Activated CD4-positive, alpha-beta T cell treated with anti-CD3 and anti-CD28 coated beads for 36 hours (primary cell): ENCODE results near the gene MAG. TPM values are rescaled to one million over a fixed set of nuclear protein-coding genes. Genes with fewer than 3 reads are reported as not detected.
"Not testable (repeated sequence)": the region's sequence is repeated elsewhere in the genome, so short reads cannot be mapped to it uniquely, and the experiment has no call there.

Source experiments
- ATAC-seq: fragments of 200-7000 bp; cut with Tn5 transposase; one replicate; pipeline ENCODE4 v1.10.0; 2021; ENCODE audit warnings: mild to moderate bottlenecking, moderate library complexity
- CTCF ChIA-PET: fragments of 350-600 bp; sonication (Branson Sonifier 250); formaldehyde crosslinking; loops from one replicate; lab custom pipeline; 2021; ENCODE audit warnings: antibody characterized with exemption; lab: Charles Lee
- POLR2A ChIA-PET: fragments of 350-600 bp; sonication (Branson Sonifier 250); formaldehyde crosslinking; loops from one replicate; lab custom pipeline; 2021; ENCODE audit warnings: antibody characterized with exemption, inconsistent platforms; lab: Charles Lee
- DNase-seq: peaks from one replicate; pipeline ENCODE4 v3.0.0-alpha.2; 2020
- H3K27ac Mint-ChIP-seq: one replicate; pipeline ENCODE4 v1.8.0; 2021; ENCODE audit warnings: mixed read lengths
- H3K27me3 Mint-ChIP-seq: one replicate; pipeline ENCODE4 v1.8.0; 2021; ENCODE audit warnings: mixed read lengths
- H3K36me3 Mint-ChIP-seq: one replicate; pipeline ENCODE4 v1.8.0; 2021; ENCODE audit warnings: low read depth, mixed read lengths
- H3K4me1 Mint-ChIP-seq: one replicate; pipeline ENCODE4 v1.8.0; 2021; ENCODE audit warnings: mixed read lengths
- H3K4me3 Mint-ChIP-seq: one replicate; pipeline ENCODE4 v1.8.0; 2021; ENCODE audit warnings: mild to moderate bottlenecking, moderate library complexity, mixed read lengths
- H3K9me3 Mint-ChIP-seq: one replicate; pipeline ENCODE4 v1.8.0; 2021; ENCODE audit warnings: low read depth, mixed read lengths
- intact Hi-C, 2 experiments: fragments of 100-400 bp; cut with DNase I in 1 of 2; cut with micrococcal nuclease in 1 of 2; formaldehyde crosslinking; loops; one replicate each; pipeline versions ENCODE4 v1.14.2 to v1.15.1; 2022 to 2024; cut with DNase I, micrococcal nuclease
- total RNA-seq, 2 experiments: library from RNA; stranded (reverse); gene quantifications; one replicate each; pipeline ENCODE4 v1.2.3, GENCODE V29; 2021

MAG gene
- total RNA-seq, 2 experiments from 2014 or later, result 0.19 to 0.34 TPM

DNA sequence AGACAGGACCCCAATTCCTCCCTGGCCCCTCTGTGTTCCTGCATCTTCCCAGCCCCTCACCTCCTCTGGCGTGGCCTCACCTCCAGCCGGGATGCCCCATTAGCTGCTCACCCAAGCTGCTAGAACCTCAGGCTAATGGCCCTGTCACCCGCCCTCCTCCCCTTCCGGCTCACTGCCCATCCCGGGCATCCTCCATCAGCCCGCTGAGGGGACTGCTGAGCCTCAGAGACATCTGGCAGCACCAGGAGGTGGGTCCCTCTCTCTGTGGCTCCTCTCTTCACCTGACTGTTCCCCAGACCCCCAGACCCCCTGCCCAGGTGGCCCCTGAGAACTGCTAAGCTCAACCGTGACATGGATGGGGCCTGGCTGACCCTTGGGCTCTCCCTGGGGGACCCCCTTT lies 58.6 kb downstream of the MAG start:
- ATAC-seq, result no peak
- H3K27ac Mint-ChIP-seq, result peak overlapping the region; percentile 8

DNA sequence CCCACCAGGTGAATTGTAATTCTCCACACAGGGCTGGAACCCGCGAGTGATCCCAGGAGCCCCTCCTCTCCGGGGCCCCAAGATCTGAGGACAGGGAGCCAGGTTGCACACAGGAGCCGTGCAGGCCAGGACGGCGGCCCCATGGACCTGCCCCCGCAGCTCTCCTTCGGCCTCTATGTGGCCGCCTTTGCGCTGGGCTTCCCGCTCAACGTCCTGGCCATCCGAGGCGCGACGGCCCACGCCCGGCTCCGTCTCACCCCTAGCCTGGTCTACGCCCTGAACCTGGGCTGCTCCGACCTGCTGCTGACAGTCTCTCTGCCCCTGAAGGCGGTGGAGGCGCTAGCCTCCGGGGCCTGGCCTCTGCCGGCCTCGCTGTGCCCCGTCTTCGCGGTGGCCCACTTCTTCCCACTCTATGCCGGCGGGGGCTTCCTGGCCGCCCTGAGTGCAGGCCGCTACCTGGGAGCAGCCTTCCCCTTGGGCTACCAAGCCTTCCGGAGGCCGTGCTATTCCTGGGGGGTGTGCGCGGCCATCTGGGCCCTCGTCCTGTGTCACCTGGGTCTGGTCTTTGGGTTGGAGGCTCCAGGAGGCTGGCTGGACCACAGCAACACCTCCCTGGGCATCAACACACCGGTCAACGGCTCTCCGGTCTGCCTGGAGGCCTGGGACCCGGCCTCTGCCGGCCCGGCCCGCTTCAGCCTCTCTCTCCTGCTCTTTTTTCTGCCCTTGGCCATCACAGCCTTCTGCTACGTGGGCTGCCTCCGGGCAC lies 59.6 kb downstream of the MAG start:
- Mint-ChIP-seq H3K27ac (no peak overlapping the region), H3K4me3 (no peak overlapping the region), H3K27me3 (no peaks in the 10 kb centered on the region), H3K4me1 (peaks cover 30% of the 10 kb centered on the region), H3K36me3 (no peaks in the 10 kb centered on the region), H3K9me3 (no peaks in the 10 kb centered on the region)
- CTCF ChIA-PET, result interaction anchor here (0.6 to 4.5 kb wide), 4 partner anchors 118 to 143 kb away, joined by 4 to 54 read pairs (median 5); no protein-coding TSS in a partner anchor
- POLR2A ChIA-PET, result no interaction called here
- DNase-seq (no peak), ATAC-seq (no peak)
- intact Hi-C loops, result loop anchor here (1.0 to 5.0 kb wide), 4 partner anchors 117 to 261 kb away; partner anchors contain the start of gene HAUS5 (in 1 of the 2)

More for the DNA sequence above, 58.6 kb downstream of the MAG start:
- DNase-seq, result no peak
- POLR2A ChIA-PET, result no interaction called here
- no peak overlapping the region for H3K4me3 Mint-ChIP-seq
- intact Hi-C loops, result loop anchor here in 1 of 2 experiments (5.0 kb wide), 2 partner anchors 242 to 262 kb away; partner anchors contain the start of gene HAUS5
- no peaks in the 10 kb centered on the region for H3K36me3 Mint-ChIP-seq
- H3K27me3 Mint-ChIP-seq, result peaks cover 2% of the 10 kb centered on the region
- no peaks in the 10 kb centered on the region for H3K9me3 Mint-ChIP-seq
- peaks cover 40% of the 10 kb centered on the region for H3K4me1 Mint-ChIP-seq
- CTCF ChIA-PET, result interaction anchor here (1.9 kb wide), 1 partner anchor 144 kb away, joined by 5 read pairs; no protein-coding TSS in a partner anchor

DNA sequence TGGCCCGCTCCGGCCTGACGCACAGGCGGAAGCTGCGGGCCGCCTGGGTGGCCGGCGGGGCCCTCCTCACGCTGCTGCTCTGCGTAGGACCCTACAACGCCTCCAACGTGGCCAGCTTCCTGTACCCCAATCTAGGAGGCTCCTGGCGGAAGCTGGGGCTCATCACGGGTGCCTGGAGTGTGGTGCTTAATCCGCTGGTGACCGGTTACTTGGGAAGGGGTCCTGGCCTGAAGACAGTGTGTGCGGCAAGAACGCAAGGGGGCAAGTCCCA lies 60.2 kb downstream of the MAG start:
- Mint-ChIP-seq H3K27ac (no peak overlapping the region), H3K27me3 (no peaks in the 10 kb centered on the region), H3K36me3 (no peaks in the 10 kb centered on the region), H3K4me1 (peaks cover 24% of the 10 kb centered on the region), H3K4me3 (no peak overlapping the region), H3K9me3 (no peaks in the 10 kb centered on the region)
- ChIA-PET CTCF (interaction anchor here (0.6 to 4.5 kb wide), 11 partner anchors 10 to 274 kb away, joined by 3 to 54 read pairs (median 7); no protein-coding TSS in a partner anchor), POLR2A (no interaction called here)
- intact Hi-C loops, result loop anchor here (1.0 to 5.0 kb wide), 4 partner anchors 116 to 260 kb away; partner anchors contain the start of gene HAUS5 (in 1 of the 2)
- DNase-seq (no peak), ATAC-seq (no peak)

DNA sequence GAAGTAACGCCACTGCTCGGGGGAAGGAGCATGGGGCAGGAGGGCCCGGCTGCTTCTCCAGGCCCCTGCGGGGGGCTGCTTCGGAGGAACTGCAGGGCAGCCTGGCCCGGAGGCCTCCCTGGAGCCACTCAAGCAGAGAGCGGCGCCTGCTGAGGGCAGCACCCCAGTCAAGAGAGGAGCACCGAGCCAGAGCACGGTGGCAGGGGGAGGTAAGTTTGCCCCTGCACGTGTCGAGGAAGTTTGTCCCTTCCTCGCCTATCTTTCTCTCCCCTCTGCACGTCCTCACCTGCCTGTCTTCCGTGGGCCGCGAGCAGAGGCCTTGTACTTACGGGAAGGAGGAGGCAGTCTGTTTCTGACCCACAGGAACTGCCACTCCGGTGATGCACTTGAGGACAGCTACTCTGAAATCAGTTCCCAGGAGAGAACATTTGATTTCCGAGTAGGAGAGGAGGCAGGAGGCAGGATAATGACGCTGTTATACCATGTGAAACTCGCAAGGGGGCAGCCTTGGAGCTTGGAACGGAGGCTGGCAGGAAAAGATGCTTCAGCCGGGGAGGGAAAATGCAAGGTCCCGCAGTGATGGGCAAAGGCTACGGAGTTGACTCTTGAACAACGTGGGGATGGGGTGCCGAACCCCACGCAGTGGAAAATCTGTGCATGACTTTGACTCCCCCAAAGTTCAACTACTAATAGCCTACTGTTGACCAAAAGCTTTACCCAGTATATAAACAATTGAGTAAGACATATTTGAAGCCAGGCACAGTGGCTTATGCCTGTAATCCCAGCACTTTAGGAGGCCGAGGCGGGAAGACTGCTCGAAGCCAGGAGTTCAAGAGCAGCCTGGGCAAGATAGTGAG lies 60.7 kb downstream of the MAG start:
- peaks cover 24% of the 10 kb centered on the region for H3K4me1 Mint-ChIP-seq
- H3K27ac Mint-ChIP-seq, result peak overlapping the region; percentile 72
- peak; percentile 77 for ATAC-seq
- H3K4me3 Mint-ChIP-seq, result no peak overlapping the region
- POLR2A ChIA-PET, result no interaction called here
- H3K9me3 Mint-ChIP-seq, result no peaks in the 10 kb centered on the region
- no peaks in the 10 kb centered on the region for H3K27me3 Mint-ChIP-seq
- CTCF ChIA-PET, result interaction anchor here (0.6 to 4.5 kb wide), 30 partner anchors 8 to 274 kb away, joined by 3 to 54 read pairs (median 4); no protein-coding TSS in a partner anchor
- peak; percentile 87 for DNase-seq
- intact Hi-C loops, result loop anchor here (1.0 to 5.0 kb wide), 4 partner anchors 116 to 260 kb away; partner anchors contain the start of gene HAUS5 (in 1 of the 2)
- H3K36me3 Mint-ChIP-seq, result no peaks in the 10 kb centered on the region

DNA sequence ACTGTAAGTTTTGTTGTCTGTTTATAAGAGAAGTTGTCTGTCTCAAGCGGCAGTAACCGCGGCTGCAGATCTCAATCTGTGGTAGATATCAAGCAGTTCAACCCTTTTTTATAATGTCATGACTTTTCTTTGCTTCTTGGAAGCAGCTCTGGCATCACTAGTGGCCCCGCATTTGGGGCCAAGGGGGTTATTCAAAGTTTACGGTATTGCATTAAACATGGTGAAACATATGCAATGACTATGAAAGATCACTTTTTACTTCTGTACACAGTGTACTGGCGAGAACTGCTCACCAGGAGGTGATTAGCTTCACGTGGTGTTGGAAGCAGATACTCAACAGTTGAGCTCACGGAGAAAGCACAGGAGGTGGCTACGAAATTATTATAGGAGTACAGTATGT lies 61.7 kb downstream of the MAG start:
- Mint-ChIP-seq H3K9me3 (no peaks in the 10 kb centered on the region), H3K27ac (no peak overlapping the region), H3K4me3 (no peak overlapping the region), H3K27me3 (no peaks in the 10 kb centered on the region), H3K4me1 (peaks cover 22% of the 10 kb centered on the region), H3K36me3 (no peaks in the 10 kb centered on the region)
- ATAC-seq, result no peak
- DNase-seq, result no peak
- CTCF ChIA-PET, result interaction anchor here (0.6 to 4.5 kb wide), 22 partner anchors 7 to 156 kb away, joined by 3 to 54 read pairs (median 4); no protein-coding TSS in a partner anchor
- intact Hi-C loops, result loop anchor here in 1 of 2 experiments (1.0 to 5.0 kb wide), 3 partner anchors 142 to 259 kb away; partner anchors contain the start of gene HAUS5
- POLR2A ChIA-PET, result no interaction called here

DNA sequence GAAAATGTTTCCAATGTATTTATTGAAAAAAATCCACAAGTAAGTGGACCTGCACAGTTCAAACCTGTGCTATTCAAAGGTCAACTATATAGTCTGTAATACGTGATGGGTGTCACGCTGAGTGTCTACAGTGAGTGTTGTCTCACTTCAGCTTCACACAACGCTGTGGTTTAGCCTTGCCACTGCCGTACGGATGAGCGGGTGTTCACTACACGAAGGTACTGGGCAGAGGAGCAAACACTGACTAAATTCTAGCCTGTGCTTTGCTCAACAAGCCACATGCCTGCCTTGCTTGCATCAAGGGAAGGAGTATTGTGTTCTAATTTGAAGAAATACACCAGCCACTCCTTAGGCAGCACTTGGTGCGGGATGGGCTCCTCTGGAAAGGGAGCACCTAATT lies 62.9 kb downstream of the MAG start:
- no peaks in the 10 kb centered on the region for H3K27me3 Mint-ChIP-seq
- no peak overlapping the region for H3K4me3 Mint-ChIP-seq
- H3K9me3 Mint-ChIP-seq, result no peaks in the 10 kb centered on the region
- H3K36me3 Mint-ChIP-seq, result no peaks in the 10 kb centered on the region
- H3K27ac Mint-ChIP-seq, result no peak overlapping the region
- ATAC-seq (no peak), DNase-seq (no peak)
- peaks cover 18% of the 10 kb centered on the region for H3K4me1 Mint-ChIP-seq
- intact Hi-C loops, result loop anchor here in 1 of 2 experiments (5.0 kb wide), 2 partner anchors 237 to 257 kb away; partner anchors contain the start of gene HAUS5
- ChIA-PET CTCF (interaction anchor here (2.6 to 4.5 kb wide), 2 partner anchors 114 to 140 kb away, joined by 34 to 54 read pairs; no protein-coding TSS in a partner anchor), POLR2A (no interaction called here)

DNA sequence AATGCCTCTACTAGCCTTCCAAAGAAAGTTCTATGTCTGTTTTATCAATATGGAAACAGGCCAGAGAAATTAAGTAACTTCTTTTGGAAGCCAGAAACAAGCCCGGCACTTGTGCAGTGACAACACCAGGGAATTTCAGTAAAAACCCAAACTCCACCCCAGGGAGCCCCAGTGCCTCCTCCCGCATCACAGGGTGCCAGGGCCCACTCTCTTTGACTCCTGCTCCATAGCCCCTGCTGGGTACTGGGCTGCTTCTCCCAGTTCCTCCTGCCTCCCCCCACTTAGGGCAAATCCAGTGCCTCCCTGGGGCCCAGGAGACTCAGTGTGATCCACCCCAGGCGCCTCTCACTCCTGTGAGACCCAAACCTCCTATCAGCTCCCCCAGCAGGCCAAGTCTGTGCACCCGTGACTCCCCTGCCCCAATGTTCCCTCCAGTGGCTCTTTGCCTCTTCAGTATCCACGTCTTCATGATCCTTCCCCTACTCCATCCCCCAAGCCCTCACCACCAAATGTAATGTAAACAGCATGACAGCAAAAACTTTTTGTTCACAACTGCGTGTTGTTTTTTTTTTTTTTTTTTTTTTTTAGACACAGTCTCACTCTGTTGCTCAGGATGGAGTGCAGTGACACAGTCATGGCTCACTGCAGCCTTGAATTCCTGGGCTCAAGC lies 64.0 kb downstream of the MAG start:
- no peak overlapping the region for H3K4me3 Mint-ChIP-seq
- H3K27ac Mint-ChIP-seq, result no peak overlapping the region
- H3K36me3 Mint-ChIP-seq, result no peaks in the 10 kb centered on the region
- H3K27me3 Mint-ChIP-seq, result peaks cover 3% of the 10 kb centered on the region
- peaks cover 18% of the 10 kb centered on the region for H3K4me1 Mint-ChIP-seq
- POLR2A ChIA-PET, result interaction anchor here (0.6 kb wide), 1 partner anchor 35 kb away, joined by 6 read pairs; no protein-coding TSS in a partner anchor
- CTCF ChIA-PET, result interaction anchor here (0.6 to 4.5 kb wide), 6 partner anchors 43 to 140 kb away, joined by 3 to 54 read pairs (median 4); no protein-coding TSS in a partner anchor
- DNase-seq (no peak), ATAC-seq (no peak)
- intact Hi-C loops, result no loop called here
- H3K9me3 Mint-ChIP-seq, result no peaks in the 10 kb centered on the region

DNA sequence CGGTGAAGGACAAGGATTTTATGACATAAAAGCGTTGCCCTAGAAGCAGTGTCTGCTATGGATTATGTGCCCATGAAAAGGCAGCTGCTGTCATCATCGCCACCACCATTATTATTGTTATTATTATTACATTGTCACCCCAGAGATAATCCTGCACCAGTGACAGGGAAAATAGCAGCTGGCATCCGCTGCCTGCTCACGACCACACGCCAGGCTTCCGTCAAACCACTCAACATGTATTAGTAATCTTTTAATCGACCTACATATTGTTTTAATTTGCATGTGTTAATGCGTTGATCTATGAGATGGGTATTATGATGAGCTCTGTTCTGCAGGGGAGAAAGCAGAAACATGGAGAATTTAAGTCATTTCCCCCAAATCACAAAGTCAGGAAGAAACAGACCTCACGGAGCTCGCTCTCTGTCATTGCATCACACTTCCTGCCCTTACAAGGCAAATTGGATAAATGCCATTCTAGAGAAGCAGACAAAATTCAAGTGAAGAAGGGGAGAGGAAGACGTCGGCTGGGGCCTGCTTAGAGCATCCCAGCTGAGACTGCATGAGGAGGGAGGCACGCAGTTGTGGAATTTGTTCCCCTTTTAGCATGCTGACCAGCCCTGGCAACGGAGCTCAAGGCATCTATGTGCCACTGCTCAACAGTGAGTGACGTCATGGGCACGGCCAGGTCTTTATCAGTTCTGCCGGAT lies 66.1 kb downstream of the MAG start, which contains the start of gene FFAR3:
TSS of gene FFAR3 (plus strand) at position 594 of the 707 bp plus-strand sequence. CDS start 431 bp downstream, outside the sequence.
- intact Hi-C loops, result no loop called here
- H3K27me3 Mint-ChIP-seq, result peaks cover 10% of the 10 kb centered on the region
- H3K27ac Mint-ChIP-seq, result peak within 1 kb of the TSS; percentile 82
- POLR2A ChIA-PET, result no interaction called here
- H3K4me3 Mint-ChIP-seq, result peak within 1 kb of the TSS; percentile 50
- CTCF ChIA-PET, result interaction anchor here (0.6 to 1.5 kb wide), 8 partner anchors 10 to 229 kb away, joined by 3 to 6 read pairs (median 3); partner anchors contain the start of gene FFAR1
- peaks cover 13% of the 10 kb centered on the region for H3K4me1 Mint-ChIP-seq
- ATAC-seq (peak; percentile 53), DNase-seq (peak; percentile 29)
- H3K9me3 Mint-ChIP-seq, result no peaks in the 10 kb centered on the region
- no peaks in the 10 kb centered on the region for H3K36me3 Mint-ChIP-seq

DNA sequence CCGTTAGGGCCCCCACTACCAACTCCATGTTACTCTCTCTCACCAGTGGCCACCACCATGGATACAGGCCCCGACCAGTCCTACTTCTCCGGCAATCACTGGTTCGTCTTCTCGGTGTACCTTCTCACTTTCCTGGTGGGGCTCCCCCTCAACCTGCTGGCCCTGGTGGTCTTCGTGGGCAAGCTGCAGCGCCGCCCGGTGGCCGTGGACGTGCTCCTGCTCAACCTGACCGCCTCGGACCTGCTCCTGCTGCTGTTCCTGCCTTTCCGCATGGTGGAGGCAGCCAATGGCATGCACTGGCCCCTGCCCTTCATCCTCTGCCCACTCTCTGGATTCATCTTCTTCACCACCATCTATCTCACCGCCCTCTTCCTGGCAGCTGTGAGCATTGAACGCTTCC lies 66.9 kb downstream of the MAG start:
- POLR2A ChIA-PET, H3K4me3 Mint-ChIP-seq, ATAC-seq, H3K9me3 Mint-ChIP-seq, DNase-seq, H3K36me3 Mint-ChIP-seq, H3K27ac Mint-ChIP-seq, intact Hi-C loops: not testable (repeated sequence)
- peaks cover 10% of the 10 kb centered on the region for H3K27me3 Mint-ChIP-seq
- peaks cover 13% of the 10 kb centered on the region for H3K4me1 Mint-ChIP-seq
- CTCF ChIA-PET, result interaction anchor here (1.3 to 1.5 kb wide), 2 partner anchors 11 to 99 kb away, joined by 3 to 6 read pairs; partner anchors contain the start of gene FFAR1

DNA sequence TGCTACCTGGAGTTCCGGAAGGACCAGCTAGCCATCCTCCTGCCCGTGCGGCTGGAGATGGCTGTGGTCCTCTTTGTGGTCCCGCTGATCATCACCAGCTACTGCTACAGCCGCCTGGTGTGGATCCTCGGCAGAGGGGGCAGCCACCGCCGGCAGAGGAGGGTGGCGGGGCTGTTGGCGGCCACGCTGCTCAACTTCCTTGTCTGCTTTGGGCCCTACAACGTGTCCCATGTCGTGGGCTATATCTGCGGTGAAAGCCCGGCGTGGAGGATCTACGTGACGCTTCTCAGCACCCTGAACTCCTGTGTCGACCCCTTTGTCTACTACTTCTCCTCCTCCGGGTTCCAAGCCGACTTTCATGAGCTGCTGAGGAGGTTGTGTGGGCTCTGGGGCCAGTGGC lies 67.4 kb downstream of the MAG start:
- H3K36me3 Mint-ChIP-seq, intact Hi-C loops: not testable (repeated sequence)

More for the DNA sequence above, 67.4 kb downstream of the MAG start:
- ATAC-seq, POLR2A ChIA-PET, H3K9me3 Mint-ChIP-seq, H3K4me3 Mint-ChIP-seq, H3K27ac Mint-ChIP-seq, CTCF ChIA-PET, DNase-seq: not testable (repeated sequence)
- peaks cover 10% of the 10 kb centered on the region for H3K27me3 Mint-ChIP-seq
- H3K4me1 Mint-ChIP-seq, result peaks cover 13% of the 10 kb centered on the region
